Measurements from ENCODE around the gene KCNK7. TPM values are rescaled to one million over a fixed set of nuclear protein-coding genes. Genes with fewer than 3 reads are reported as not detected.

KCNK7 gene
- total RNA-seq, 4 donors from 2014 or later, result 0.39 to 18.6 TPM; not detected in 2

DNA sequence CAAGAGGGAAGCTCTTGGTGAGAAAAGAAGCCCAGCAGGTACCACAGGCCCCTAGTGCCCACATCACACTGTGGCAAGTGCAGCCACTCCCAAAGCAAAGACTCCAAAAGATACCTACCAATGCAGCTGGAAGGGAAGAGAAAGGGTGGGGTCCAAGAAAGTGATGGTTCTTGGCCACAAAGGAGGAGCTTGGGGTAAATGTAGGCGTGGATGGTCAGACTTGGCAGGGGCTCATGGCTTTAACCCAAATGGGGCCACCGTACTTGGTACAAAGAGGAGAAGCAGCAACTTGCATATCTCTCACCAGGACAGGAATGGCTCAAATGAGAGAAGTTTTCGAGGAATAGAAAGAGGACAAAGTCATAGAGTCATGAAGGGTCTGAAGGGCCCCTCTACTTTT lies 13.6 kb upstream of the KCNK7 start:
- Histone ChIP-seq H3K4me3 (no peak overlapping the region), H3K27me3 (no peaks in the 10 kb centered on the region), H3K27ac (peak overlapping the region; percentile 11 to 93 (median 54)), H3K9me3 (no peaks in the 10 kb centered on the region), H3K36me3 (peaks cover 0 to 17% of the 10 kb centered on the region in 2 donors), H3K4me1 (peaks cover 38 to 59% of the 10 kb centered on the region in 2 donors)
- in situ Hi-C loops (cut with MboI; ENCODE audit: low sequenced_read_pairs in 4 of 4) (no loop called here), intact Hi-C loops (cut with DNase I; ENCODE audit: low total_unique reads) (no loop called here)
- DNase-seq (no peak), ATAC-seq (no peak)
- no peak for TF ChIP-seq POLR2A (IDR thresholded peaks at IDR 0.05)
- TF ChIP-seq, protein P1, sequence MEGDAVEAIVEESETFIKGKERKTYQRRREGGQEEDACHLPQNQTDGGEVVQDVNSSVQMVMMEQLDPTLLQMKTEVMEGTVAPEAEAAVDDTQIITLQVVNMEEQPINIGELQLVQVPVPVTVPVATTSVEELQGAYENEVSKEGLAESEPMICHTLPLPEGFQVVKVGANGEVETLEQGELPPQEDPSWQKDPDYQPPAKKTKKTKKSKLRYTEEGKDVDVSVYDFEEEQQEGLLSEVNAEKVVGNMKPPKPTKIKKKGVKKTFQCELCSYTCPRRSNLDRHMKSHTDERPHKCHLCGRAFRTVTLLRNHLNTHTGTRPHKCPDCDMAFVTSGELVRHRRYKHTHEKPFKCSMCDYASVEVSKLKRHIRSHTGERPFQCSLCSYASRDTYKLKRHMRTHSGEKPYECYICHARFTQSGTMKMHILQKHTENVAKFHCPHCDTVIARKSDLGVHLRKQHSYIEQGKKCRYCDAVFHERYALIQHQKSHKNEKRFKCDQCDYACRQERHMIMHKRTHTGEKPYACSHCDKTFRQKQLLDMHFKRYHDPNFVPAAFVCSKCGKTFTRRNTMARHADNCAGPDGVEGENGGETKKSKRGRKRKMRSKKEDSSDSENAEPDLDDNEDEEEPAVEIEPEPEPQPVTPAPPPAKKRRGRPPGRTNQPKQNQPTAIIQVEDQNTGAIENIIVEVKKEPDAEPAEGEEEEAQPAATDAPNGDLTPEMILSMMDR (IDR thresholded peaks at IDR 0.05 in 4 of 5, conservative IDR thresholded peaks at IDR 0.05 in 1 of 5), result no peak

DNA sequence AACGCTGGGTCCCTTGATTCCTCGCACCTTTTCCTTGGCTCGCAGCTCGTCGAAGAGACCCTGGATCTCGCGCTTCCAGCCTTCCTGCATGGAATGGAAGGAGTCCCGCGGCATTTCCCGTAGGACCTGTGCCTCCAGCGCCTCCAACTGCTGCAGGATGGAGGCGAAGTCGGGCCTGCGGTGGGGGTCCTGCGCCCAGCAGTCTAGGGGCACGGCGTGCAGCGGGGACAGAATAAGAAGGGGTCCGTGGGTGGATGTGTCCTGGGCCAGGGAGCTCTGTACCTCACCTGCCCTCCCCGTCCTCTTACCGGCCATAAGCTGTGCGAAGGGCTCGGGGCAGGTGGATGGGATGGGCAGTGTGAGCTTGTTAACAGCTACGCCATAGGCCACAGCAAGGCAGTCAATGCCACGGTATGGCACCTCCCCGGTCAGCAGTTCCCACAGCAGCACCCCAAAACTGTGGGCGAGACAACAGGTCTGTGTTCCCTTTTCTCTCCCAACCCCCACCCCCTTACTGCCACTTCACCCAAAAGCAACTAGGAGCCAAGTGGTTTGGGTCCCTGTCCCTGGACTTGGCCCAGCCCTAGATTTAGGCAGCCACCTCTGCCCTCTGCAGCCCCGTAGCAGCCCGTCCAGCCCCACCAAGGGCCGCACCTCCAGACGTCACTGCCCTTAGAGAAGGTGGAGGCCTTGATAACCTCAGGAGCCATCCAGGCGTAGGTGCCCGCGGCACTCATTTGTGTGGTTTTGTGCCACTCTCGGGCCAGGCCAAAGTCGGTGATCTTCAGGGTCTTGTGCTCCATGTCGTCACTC lies 12.2 kb upstream of the KCNK7 start:
- TF ChIP-seq POLR2A (IDR thresholded peaks at IDR 0.05), result no peak
- TF ChIP-seq, protein P1 (IDR thresholded peaks at IDR 0.05 in 4 of 5, conservative IDR thresholded peaks at IDR 0.05 in 1 of 5), result no peak
- peak overlapping the region; percentile 79 to 92 (median 82) for H3K27ac ChIP-seq
- peaks cover 0 to 30% of the 10 kb centered on the region in 2 donors for H3K36me3 ChIP-seq
- intact Hi-C loops (cut with DNase I; ENCODE audit: low total_unique reads), result no loop called here
- ATAC-seq, result no peak
- no peaks in the 10 kb centered on the region for H3K9me3 ChIP-seq
- peak overlapping the region; percentile 45 to 70 (median 48) for H3K4me3 ChIP-seq
- in situ Hi-C loops (cut with MboI; ENCODE audit: low sequenced_read_pairs in 4 of 4), result no loop called here
- DNase-seq, result no peak
- no peaks in the 10 kb centered on the region for H3K27me3 ChIP-seq
- H3K4me1 ChIP-seq, result peaks cover 36 to 47% of the 10 kb centered on the region in 2 donors

DNA sequence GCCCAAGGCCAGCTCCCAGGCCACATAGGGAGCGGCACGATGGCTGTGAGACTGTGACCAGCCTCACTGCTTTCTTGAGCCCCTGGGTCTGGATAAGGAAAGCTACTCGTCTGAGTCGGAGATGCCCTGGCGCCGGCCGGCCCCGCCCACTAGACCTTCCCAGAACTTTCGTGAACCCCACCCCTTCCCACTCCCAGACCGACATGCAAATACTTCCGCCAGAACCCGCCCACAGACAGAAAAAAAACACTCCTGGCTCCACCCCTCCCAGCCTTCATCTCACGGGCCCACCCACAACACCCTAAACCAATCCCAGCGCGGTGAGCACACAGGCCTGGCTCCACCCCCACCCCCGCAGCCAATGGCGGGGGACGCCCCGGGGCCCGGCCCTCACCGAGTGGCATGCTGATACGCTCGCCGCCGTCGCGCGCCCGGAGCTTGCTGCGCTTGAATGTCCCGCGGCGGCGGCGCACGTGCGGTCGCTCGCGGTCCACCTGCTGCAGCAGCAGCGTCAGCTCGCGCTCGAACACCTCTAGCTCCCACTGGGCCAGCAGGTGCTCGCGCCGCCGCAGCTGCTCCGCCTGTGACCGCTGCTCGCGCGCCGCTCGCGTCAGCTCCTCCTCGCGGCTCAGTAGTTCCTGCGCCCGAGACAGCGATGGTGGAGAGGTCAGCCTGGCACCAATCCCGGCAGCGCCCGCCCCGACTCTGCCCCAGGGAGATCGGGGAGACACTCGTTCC lies 11.4 kb upstream of the KCNK7 start:
- H3K36me3 ChIP-seq, result peaks cover 0 to 30% of the 10 kb centered on the region in 2 donors
- H3K4me3 ChIP-seq, result peak overlapping the region; percentile 45 to 70 (median 48)
- no peaks in the 10 kb centered on the region for H3K9me3 ChIP-seq
- ATAC-seq (peak; percentile 91 to 95), DNase-seq (peak; percentile 93 to 96)
- in situ Hi-C loops (cut with MboI; ENCODE audit: low sequenced_read_pairs in 4 of 4) (no loop called here), intact Hi-C loops (cut with DNase I; ENCODE audit: low total_unique reads) (no loop called here)
- H3K27me3 ChIP-seq, result no peaks in the 10 kb centered on the region
- peaks cover 28 to 40% of the 10 kb centered on the region in 2 donors for H3K4me1 ChIP-seq
- H3K27ac ChIP-seq, result peak overlapping the region; percentile 79 to 92 (median 82)
- TF ChIP-seq, protein P1 (IDR thresholded peaks at IDR 0.05 in 4 of 5, conservative IDR thresholded peaks at IDR 0.05 in 1 of 5), result no peak
- TF ChIP-seq POLR2A (IDR thresholded peaks at IDR 0.05), result no peak

DNA sequence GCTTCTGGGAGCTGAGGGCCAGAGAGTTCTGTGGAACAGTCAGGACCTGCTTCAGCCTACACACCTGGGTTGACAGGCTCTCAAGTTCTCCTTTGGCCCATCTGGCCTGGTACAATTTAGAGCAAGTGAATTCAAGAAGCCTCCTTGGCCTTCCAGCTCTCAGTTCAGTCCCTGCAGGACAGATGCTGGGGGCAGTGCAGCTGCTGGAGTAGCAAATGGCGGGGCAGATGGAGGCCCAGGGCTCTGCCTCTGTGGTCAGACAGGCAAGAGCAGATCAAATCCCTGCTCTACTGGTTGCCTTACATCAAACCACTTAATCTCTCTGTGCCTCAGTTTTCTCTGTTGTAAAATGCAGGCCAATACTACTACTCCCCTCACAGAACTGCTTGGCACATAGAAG lies 8.7 kb upstream of the KCNK7 start:
- Histone ChIP-seq H3K4me1 (peaks cover 12 to 18% of the 10 kb centered on the region in 2 donors), H3K9me3 (no peaks in the 10 kb centered on the region), H3K4me3 (no peak overlapping the region), H3K27me3 (no peaks in the 10 kb centered on the region), H3K36me3 (peaks cover 0 to 34% of the 10 kb centered on the region in 2 donors), H3K27ac (no peak overlapping the region)
- intact Hi-C loops (cut with DNase I; ENCODE audit: low total_unique reads) (no loop called here), in situ Hi-C loops (cut with MboI; ENCODE audit: low sequenced_read_pairs in 4 of 4) (no loop called here)
- DNase-seq (no peak), ATAC-seq (no peak)
- TF ChIP-seq, protein P1 (IDR thresholded peaks at IDR 0.05 in 4 of 5, conservative IDR thresholded peaks at IDR 0.05 in 1 of 5), result no peak
- no peak for TF ChIP-seq POLR2A (IDR thresholded peaks at IDR 0.05)
